Parathyroid adenoma (tissue), 2 donors: Measurements from ENCODE around the gene ABLIM1.

Source experiments
- H2AFZ ChIP-seq: fragments of 300-600 bp; sonication (generic); one replicate; pipeline ENCODE4 v1.7.0; 2017; ENCODE audit warnings: antibody characterized with exemption, mild to moderate bottlenecking
- H3K27ac ChIP-seq: fragments of 300-600 bp; sonication (generic); one replicate; pipeline ENCODE4 v1.7.0; 2017
- H3K27me3 ChIP-seq: fragments of 300-600 bp; sonication (generic); one replicate; pipeline ENCODE4 v1.7.0; 2017; ENCODE audit warnings: low read length; ENCODE audit not compliant: control insufficient read depth, insufficient read depth
- H3K36me3 ChIP-seq: fragments of 300-600 bp; sonication (generic); one replicate; pipeline ENCODE4 v1.7.0; 2017; ENCODE audit warnings: low read length; ENCODE audit not compliant: control insufficient read depth, insufficient read depth
- H3K4me1 ChIP-seq: fragments of 300-600 bp; sonication (generic); one replicate; pipeline ENCODE4 v1.7.0; 2017; ENCODE audit warnings: control low read depth
- H3K4me2 ChIP-seq: fragments of 300-600 bp; sonication (generic); one replicate; pipeline ENCODE4 v1.7.0; 2017; ENCODE audit warnings: low read length
- H3K4me3 ChIP-seq: fragments of 300-600 bp; sonication (generic); one replicate; pipeline ENCODE4 v1.7.0; 2017; ENCODE audit warnings: low read depth, low read length
- H3K79me2 ChIP-seq: fragments of 300-600 bp; sonication (generic); one replicate; pipeline ENCODE4 v1.7.0; 2017; ENCODE audit warnings: control low read depth
- H3K9ac ChIP-seq: fragments of 300-600 bp; sonication (generic); one replicate; pipeline ENCODE4 v1.7.0; 2017; ENCODE audit warnings: mild to moderate bottlenecking
- H3K9me3 ChIP-seq: fragments of 300-600 bp; sonication (generic); one replicate; pipeline ENCODE4 v1.7.0; 2017; ENCODE audit warnings: low read length; ENCODE audit not compliant: control insufficient read depth
- TF ChIP-seq, protein P1 (sequence below): fragments of 300-600 bp; sonication (generic); IDR thresholded peaks from one replicate; pipeline ENCODE4 v1.7.0; 2017; ENCODE audit warnings: antibody characterized with exemption, mild to moderate bottlenecking
- donor health status: primary hyperparathyroidism.

ABLIM1 gene

DNA sequence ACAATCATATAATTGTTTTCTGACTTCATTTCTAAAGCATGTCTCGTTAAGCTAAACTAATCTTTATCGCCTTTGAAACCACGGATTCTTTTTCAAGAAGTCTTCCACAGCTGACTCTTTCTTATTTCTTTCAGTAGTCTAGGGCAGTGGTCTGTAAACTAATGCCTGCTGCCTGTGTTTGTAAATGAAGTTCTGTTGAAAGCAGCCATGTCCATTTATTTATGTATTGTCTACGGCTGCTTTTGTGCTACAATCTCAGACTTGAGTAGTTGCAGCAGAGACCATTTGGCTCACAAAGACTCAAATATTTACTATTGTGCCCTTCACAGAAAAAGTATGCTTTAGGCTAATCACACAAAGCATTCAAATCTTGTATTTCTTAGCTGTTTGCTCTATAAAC, 20.3 kb upstream of the ABLIM1 start:
- no peak overlapping the region for H3K27ac ChIP-seq
- H2AFZ ChIP-seq: no peak overlapping the region
- H3K4me2 ChIP-seq: no peak overlapping the region
- no peaks in the 10 kb centered on the region for H3K27me3 ChIP-seq
- H3K4me3 ChIP-seq: no peak overlapping the region
- no peaks in the 10 kb centered on the region for H3K9me3 ChIP-seq
- H3K4me1 ChIP-seq: no peaks in the 10 kb centered on the region
- H3K36me3 ChIP-seq: no peaks in the 10 kb centered on the region
- no peak overlapping the region for H3K9ac ChIP-seq
- H3K79me2 ChIP-seq: peaks cover 5% of the 10 kb centered on the region
- TF ChIP-seq, protein P1, sequence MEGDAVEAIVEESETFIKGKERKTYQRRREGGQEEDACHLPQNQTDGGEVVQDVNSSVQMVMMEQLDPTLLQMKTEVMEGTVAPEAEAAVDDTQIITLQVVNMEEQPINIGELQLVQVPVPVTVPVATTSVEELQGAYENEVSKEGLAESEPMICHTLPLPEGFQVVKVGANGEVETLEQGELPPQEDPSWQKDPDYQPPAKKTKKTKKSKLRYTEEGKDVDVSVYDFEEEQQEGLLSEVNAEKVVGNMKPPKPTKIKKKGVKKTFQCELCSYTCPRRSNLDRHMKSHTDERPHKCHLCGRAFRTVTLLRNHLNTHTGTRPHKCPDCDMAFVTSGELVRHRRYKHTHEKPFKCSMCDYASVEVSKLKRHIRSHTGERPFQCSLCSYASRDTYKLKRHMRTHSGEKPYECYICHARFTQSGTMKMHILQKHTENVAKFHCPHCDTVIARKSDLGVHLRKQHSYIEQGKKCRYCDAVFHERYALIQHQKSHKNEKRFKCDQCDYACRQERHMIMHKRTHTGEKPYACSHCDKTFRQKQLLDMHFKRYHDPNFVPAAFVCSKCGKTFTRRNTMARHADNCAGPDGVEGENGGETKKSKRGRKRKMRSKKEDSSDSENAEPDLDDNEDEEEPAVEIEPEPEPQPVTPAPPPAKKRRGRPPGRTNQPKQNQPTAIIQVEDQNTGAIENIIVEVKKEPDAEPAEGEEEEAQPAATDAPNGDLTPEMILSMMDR: no peak

- TF ChIP-seq, protein P1: no peak
- H3K27ac ChIP-seq: no peak overlapping the region
- no peak overlapping the region for H3K4me3 ChIP-seq
- H3K9me3 ChIP-seq: no peaks in the 10 kb centered on the region
- no peak overlapping the region for H3K9ac ChIP-seq
- H3K4me2 ChIP-seq: no peak overlapping the region
- no peaks in the 10 kb centered on the region for H3K27me3 ChIP-seq
- no peaks in the 10 kb centered on the region for H3K4me1 ChIP-seq
- H3K36me3 ChIP-seq: no peaks in the 10 kb centered on the region
- H3K79me2 ChIP-seq: peaks cover 5% of the 10 kb centered on the region
- no peak overlapping the region for H2AFZ ChIP-seq
These were observed 16.3 kb upstream of the ABLIM1 start for GRCh38 chr10:114674346-114674745.

DNA sequence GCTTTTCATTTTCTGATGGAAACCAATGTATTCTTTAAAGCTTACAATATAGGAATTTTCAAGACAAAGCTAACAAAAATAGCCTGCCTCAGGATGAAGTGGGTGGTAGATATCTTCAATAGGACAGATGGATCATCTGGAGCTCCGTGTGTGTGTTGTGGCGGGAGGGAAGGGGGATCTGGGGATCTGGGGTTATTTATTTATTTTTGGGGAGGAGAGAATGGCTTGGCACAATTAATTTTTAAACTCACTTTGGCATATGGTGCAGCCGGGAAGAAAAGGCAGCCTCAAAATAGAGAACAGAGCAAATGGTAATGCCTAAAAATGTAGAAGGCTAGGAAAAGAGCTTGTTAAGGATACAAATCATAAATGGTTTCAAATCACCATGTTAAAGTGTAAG, 11.6 kb upstream of the ABLIM1 start:
- H3K79me2 ChIP-seq: no peaks in the 10 kb centered on the region
- H3K27me3 ChIP-seq: no peaks in the 10 kb centered on the region
- no peak overlapping the region for H3K4me2 ChIP-seq
- no peak overlapping the region for H3K9ac ChIP-seq
- no peak overlapping the region for H3K27ac ChIP-seq
- H3K9me3 ChIP-seq: no peaks in the 10 kb centered on the region
- H3K36me3 ChIP-seq: no peaks in the 10 kb centered on the region
- H3K4me1 ChIP-seq: no peaks in the 10 kb centered on the region
- no peak overlapping the region for H2AFZ ChIP-seq
- TF ChIP-seq, protein P1: no peak
- H3K4me3 ChIP-seq: no peak overlapping the region

DNA sequence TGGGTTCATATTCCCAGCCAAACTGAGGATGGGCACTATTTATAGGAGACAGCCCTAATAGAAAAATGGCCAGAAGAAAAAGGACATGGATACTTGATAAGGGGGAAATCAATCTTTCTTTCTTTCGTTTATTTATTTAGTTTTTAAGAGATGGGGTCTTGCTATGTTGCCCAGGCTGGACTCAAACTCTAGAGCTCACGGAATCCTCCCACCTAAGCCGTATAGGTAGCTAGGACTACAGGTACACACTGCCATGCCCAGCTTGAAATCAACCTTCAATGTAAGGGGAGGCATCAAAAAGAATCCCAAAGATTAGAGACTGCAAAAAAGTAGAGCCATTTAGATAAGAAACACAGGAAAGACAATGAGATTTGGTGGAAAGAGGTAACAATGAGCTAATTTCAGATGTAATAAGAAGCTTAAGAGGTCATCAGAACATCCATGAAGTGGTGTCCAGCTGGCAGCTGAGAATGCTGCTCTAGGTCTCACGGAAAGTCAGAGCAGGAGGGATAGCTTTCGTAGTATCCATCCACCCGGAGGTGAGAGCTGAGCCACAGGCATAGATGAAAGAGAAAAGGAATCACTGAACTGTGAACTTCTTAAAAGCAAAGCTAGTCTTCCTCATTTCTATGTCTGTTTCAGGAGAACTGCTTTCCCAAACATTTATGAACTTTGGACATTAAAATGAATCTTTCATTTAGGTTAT, 10.5 kb upstream of the ABLIM1 start:
- no peaks in the 10 kb centered on the region for H3K27me3 ChIP-seq
- TF ChIP-seq, protein P1: no peak
- no peaks in the 10 kb centered on the region for H3K36me3 ChIP-seq
- no peak overlapping the region for H3K4me3 ChIP-seq
- no peak overlapping the region for H3K27ac ChIP-seq
- no peak overlapping the region for H2AFZ ChIP-seq
- H3K9me3 ChIP-seq: no peaks in the 10 kb centered on the region
- no peaks in the 10 kb centered on the region for H3K79me2 ChIP-seq
- H3K9ac ChIP-seq: no peak overlapping the region
- no peak overlapping the region for H3K4me2 ChIP-seq
- peaks cover 3% of the 10 kb centered on the region for H3K4me1 ChIP-seq

GRCh38 chr10:114665873-114666272, 7.8 kb upstream of the ABLIM1 start:
- no peaks in the 10 kb centered on the region for H3K36me3 ChIP-seq
- H3K27ac ChIP-seq: no peak overlapping the region
- no peak overlapping the region for H3K9ac ChIP-seq
- H2AFZ ChIP-seq: no peak overlapping the region
- no peak overlapping the region for H3K4me3 ChIP-seq
- H3K4me2 ChIP-seq: no peak overlapping the region
- H3K27me3 ChIP-seq: no peaks in the 10 kb centered on the region
- TF ChIP-seq, protein P1: no peak
- no peaks in the 10 kb centered on the region for H3K79me2 ChIP-seq
- peaks cover 14% of the 10 kb centered on the region for H3K4me1 ChIP-seq
- H3K9me3 ChIP-seq: no peaks in the 10 kb centered on the region
